ENCODE data around the gene STX3. TPM values are rescaled to one million over a fixed set of nuclear protein-coding genes. Genes with fewer than 3 reads are reported as not detected.

The STX3 gene
- total and polyA plus RNA-seq, 2 of the 13 experiments (the other 11 are each of a cell fraction or from before 2014, with no cell fraction given): 16.5 to 24.0 TPM

DNA sequence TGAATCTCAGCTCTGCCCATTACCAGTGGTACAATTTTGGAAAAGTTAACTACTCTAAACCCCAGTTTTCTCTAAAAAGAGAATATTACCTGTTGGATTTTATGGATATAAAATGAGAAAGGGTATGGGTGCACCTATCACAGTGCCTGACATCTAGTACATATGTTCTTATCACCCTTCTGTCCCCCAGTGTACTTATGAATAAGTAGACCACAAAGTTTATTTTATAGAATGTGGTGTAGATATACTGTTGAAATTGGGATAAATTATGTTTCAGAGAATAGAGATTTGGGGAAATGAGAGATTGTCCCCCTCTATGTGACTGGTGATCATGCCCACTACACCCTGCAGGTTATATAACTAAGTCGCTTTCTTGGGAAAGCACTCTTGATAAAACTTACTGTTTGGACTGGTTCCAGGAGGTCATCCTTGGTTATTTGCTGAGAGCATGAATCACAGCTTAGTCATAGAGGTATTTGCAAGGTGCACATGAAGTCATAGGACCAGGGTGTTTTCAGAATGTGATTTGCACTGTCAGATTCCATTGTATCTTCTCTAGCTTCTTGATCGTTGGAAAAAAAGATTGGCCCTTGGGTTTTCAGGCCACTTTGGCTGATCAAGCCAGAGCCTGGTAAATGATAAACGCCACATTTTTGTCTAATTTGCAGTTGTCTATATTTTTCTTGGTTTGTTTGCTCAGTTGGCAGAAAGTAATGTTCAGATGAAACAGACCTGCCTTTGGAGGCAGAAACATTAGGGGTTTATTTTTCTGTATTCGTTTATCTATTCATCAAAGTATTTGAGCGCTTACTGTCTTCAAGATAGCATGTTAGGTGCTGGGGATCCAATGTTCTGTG lies 21.3 kb downstream of the STX3 start (continued):
- TF ChIP-seq, protein P1, sequence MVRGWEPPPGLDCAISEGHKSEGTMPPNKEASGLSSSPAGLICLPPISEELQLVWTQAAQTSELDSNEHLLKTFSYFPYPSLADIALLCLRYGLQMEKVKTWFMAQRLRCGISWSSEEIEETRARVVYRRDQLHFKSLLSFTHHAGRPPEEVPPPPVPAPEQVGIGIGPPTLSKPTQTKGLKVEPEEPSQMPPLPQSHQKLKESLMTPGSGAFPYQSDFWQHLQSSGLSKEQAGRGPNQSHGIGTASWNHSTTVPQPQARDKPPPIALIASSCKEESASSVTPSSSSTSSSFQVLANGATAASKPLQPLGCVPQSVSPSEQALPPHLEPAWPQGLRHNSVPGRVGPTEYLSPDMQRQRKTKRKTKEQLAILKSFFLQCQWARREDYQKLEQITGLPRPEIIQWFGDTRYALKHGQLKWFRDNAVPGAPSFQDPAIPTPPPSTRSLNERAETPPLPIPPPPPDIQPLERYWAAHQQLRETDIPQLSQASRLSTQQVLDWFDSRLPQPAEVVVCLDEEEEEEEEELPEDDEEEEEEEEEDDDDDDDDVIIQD (CRISPR knock-in tag; IDR thresholded peaks at IDR 0.05; ENCODE audit: low read depth): peak; percentile 23; the same call in 1 of the 2 replicates
- TF ChIP-seq FOXA3 (CRISPR knock-in tag; IDR thresholded peaks at IDR 0.05) (peak; percentile 87), TFE3 (CRISPR knock-in tag; IDR thresholded peaks at IDR 0.05) (peak; percentile 73), MED1 (CRISPR knock-in tag; IDR thresholded peaks at IDR 0.05) (peak; percentile 50), ZNF205 (CRISPR knock-in tag; IDR thresholded peaks at IDR 0.05) (0 out of 2 replicates have a peak, but pooled peaks have one; percentile 48), NFIC (IDR thresholded peaks at IDR 0.05; ENCODE audit: low read length) (peak; percentile 87; the same call in 1 of the 2 replicates), ZNF331 (CRISPR knock-in tag; IDR thresholded peaks at IDR 0.05) (no peak), JUN (CRISPR knock-in tag; IDR thresholded peaks at IDR 0.05) (peak; percentile 96)

- TF ChIP-seq SMARCC2 (IDR thresholded peaks at IDR 0.05): no peak
- no peak for TF ChIP-seq CEBPG (CRISPR knock-in tag; IDR thresholded peaks at IDR 0.05)
- no peak for TF ChIP-seq SP140L (CRISPR knock-in tag; IDR thresholded peaks at IDR 0.05; ENCODE audit: borderline replicate concordance)
- no peak for TF ChIP-seq ZNF329 (CRISPR knock-in tag; IDR thresholded peaks at IDR 0.05; ENCODE audit: low read depth)
- no peaks in the 10 kb centered on the region for H3K9me3 ChIP-seq (ENCODE audit: low read length)
- no peak overlapping the region for H3K27ac ChIP-seq (ENCODE audit: extremely low read length, insufficient read depth, low read length)
- no peak overlapping the region for H3K4me2 ChIP-seq (ENCODE audit: low read depth, low read length)
- ATAC-seq: no peak
- H3K4me3 ChIP-seq (replicated peaks in 1 of 3; ENCODE audit: insufficient read depth in 1 of 3, low read depth in 2 of 3, low read length in 3 of 3): no peak overlapping the region
- H3K27me3 ChIP-seq (ENCODE audit: control insufficient read depth in 1 of 2, insufficient read depth in 2 of 2, low read length in 2 of 2): no peaks in the 10 kb centered on the region
- peaks cover 29% of the 10 kb centered on the region for H3K4me1 ChIP-seq (ENCODE audit: insufficient read depth, low read length)
- H3K36me3 ChIP-seq (replicated peaks in 1 of 2; ENCODE audit: control insufficient read depth in 1 of 2, insufficient read depth in 2 of 2, low read length in 2 of 2): peaks cover 2 to 4% of the 10 kb centered on the region in 2 experiments; a peak in 3 of 5 replicates
- no peak for FAIRE-seq
- H2AFZ ChIP-seq (ENCODE audit: low read length): no peak overlapping the region
- intact Hi-C loops (cut with micrococcal nuclease; ENCODE audit: unreplicated experiment) (no loop called here), in situ Hi-C loops (cut with HindIII; ENCODE audit: extremely low pct_ligation_motif_present, low pct_unique_long_range_greater_than_20kb) (no loop called here)
- 93% methylated on average over 5 of the region's 5 CpGs for WGBS (ENCODE audit: low lambda C conversion rate)
- H3K79me2 ChIP-seq (ENCODE audit: insufficient read depth, low read length): no peaks in the 10 kb centered on the region
- no peak for DNase-seq (ENCODE audit: low spot score)
- CTCF ChIA-PET (ENCODE audit: low intra/inter-chr PET ratio, low total read pairs): no interaction called here
- no peaks in the 10 kb centered on the region for H4K20me1 ChIP-seq (ENCODE audit: insufficient read depth, low read length)
- BruUV-seq (replicated peaks): no TSS peak
- POLR2A ChIA-PET: interaction anchor here (1.1 to 5.0 kb wide), 2 partner anchors 21 to 108 kb away, joined by 4 to 28 read pairs; partner anchors contain the start of genes PATL1 and STX3
- H3K9ac ChIP-seq (ENCODE audit: insufficient read depth, low read depth, low read length): no peak overlapping the region
These were observed 21.9 kb downstream of the STX3 start for GRCh38 chr11:59777104-59777503.
